T-helper 9 cell (primary cell): ENCODE measurements around the gene PLCH1.

Source experiments
- DNase-seq: peaks from one replicate; pipeline ENCODE4 v3.0.0-alpha.2; 2020

PLCH1 gene

DNA sequence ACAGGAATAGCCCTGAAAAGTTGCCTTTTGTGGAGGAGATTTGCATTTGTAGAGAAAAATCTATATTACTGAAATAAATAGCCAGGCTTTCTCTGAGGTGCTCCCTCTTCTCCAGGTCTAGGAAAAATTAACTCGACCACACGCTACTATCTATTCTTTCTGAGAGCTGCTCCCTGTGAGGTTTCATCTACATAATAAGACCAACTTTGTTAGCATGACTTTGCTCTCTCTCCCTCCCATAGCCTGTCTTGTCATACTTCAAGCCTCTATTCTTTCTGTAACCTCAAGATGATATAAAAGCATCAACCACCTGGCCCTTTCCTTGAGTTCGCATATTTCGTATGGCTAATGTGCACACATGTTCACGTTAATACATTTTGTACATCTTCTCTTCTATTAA is 375.6 kb downstream of the PLCH1 start:
- no peak for DNase-seq

DNA sequence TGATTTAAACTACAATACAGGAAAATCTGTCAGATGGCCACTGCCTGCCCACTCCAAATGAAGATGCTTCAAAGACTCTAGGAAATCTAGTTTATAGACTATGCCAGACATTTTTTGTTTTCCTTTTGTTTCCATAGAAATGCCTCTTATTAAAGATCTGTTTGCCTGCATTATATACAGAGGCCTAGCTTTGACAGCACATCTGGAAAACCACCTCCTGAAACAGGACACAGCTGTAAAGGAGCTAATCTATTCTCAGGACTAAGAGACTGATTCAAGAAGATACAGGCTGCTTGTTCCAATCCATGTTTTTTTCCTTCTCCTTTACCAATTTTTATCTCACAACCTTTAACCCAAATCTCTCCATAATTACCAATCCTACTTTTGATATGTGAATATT is 376.1 kb downstream of the PLCH1 start:
- no peak for DNase-seq

DNA sequence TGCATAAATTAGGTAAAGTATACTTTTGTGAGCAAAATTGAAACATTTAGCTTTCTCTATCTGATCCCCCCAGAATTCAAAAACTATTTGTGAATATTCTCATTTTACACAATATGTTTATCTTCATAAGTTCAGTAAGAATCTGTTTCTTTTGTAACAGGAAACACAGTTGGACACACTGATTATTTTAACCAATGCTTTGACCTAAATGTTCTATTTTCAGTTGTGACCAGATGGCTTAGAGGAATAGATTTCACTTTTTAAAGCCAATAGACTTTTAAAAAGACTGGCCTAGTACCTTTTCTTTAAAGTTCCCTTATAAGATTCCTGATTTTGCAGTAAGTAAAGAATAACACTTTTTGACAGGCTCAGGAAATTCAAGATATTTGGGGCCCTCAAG is 377.4 kb downstream of the PLCH1 start:
- DNase-seq: no peak

GRCh38 chr3:155365178-155365783 is 379.6 kb downstream of the PLCH1 start:
- DNase-seq: no peak

GRCh38 chr3:155364492-155364891 is 380.4 kb downstream of the PLCH1 start:
- no peak for DNase-seq

DNA sequence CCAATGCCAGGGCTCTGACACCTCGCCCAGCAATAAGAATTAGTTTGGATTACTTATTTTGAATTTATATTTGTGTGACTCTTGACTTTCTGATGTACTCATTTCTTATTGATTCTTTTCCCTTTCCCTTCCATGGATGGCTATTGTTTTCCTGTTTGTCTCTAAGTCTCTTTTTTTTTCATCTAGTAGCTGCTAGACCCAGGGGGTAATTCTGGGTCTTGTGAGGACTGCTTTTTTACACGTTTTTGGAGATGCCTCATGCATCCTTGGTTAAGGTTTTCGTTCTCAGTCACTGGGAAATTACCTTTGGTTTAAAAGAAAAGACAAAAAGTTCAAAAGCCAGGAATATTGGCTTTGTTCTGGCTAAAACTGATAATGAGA is 381.2 kb downstream of the PLCH1 start:
- DNase-seq: no peak

GRCh38 chr3:155362808-155363689 is 381.8 kb downstream of the PLCH1 start:
- DNase-seq: no peak

GRCh38 chr3:155360281-155360680 is 384.6 kb downstream of the PLCH1 start:
- no peak for DNase-seq

DNA sequence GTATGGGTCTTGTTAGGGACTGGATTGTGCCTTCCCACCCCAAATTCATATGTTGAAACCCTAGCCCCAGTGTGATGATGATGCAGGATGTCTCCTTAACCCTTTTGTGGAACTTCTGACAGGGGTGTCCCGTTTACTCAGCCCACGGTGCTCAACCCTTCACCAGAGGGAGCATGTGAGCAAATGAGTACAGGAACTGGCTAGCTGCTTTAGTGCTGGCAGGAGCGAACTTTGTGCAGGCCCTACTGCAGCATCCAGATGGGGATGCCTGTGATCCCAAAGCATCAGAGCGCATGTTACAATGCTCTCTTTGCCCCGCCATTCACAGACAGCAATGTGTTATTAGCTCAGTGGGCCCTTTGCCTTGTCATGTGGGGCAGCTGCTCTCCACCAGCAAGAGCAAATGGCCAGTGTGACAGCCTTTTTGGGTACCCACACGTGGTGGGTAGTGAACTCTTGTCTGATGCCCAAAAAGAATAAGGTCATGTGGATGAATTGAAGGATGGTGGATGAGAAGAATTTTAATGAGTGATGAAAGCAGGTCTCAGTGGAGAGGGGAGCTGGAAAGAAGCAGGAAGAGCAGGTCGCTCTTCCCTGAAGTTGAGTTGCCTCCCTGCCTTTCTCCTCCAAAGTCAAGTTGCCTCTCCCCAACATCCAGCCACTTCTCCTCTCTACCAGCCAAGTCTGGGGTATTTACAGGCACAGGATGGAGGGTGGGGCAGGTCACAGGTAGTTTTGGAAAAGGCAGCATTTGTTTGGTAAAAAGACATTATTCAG is 388.1 kb downstream of the PLCH1 start:
- no peak for DNase-seq

- no peak for DNase-seq
Observed at GRCh38 chr3:155354658-155355057, 390.2 kb downstream of the PLCH1 start.

- no peak for DNase-seq
Observed at GRCh38 chr3:155352900-155353490, 391.9 kb downstream of the PLCH1 start.

DNA sequence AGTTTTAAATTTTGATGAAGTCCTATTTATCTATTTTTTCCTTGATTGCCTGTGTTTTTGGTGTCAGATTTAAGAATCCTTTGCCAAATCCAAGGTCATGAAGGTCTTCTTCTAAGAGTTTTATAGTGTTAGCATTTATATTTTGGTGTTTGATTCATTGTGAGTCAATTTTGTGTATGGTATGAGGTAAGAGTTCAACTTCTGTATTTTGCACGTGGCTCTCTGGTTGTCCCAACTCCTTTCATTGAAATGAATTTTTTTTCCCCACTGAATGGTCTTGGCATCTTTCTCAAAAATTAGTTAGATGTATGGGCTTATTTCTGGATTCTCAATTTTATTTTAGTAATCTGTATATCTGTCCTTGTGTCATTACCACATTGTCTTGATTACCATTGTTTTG is 394.3 kb downstream of the PLCH1 start:
- DNase-seq: no peak

GRCh38 chr3:155347901-155348300 is 397.0 kb downstream of the PLCH1 start:
- no peak for DNase-seq

DNA sequence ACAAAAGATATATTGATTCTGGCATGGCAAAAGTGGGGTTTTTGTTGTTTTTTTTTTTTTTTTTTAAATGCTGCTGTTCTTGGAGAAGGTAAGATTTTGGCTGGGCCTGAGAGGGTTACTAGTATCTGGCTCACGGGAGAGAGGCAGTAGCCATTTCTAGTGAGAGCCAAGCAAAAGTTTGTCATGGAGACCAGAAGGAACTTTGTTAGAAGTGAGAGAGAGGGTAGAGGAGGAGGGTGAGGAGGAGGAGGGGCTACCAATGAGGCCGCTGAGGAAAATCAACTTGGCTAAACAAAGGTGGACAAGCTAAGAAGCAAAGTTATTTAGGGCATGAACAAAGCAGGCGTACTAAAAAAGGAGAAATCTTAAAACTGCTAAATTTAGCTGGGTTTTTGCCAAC is 402.5 kb downstream of the PLCH1 start:
- DNase-seq: no peak

- no peak for DNase-seq
Observed at GRCh38 chr3:155339052-155339451, 405.8 kb downstream of the PLCH1 start.

DNA sequence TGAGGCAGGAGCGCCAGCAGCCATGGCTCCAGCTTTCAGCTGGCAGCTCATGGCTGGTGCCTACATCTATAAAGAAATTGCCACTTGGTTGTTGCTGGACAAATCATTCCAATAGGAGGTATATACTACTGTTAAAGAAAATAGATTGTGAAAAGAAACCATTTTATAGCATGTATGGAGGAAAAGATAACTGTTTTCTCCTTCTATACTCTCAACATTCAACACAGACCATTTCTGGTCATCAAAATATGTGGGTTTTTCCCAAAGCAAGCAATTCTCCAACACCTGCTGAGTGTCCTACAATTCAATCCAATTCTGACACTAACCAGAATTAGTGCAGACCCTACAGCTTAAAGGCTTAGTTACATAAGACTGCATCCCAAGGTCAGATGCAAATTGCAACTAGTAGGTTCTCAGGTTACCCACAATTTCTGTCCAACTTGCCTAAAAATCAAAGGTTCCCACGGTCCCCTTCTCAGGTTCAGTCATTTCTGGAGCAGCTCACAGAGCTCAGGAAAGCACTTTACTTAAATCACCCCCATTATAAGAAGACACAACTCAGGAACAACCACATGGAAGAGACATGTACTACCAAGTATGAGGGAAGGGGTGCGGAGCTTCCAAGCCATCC is 409.0 kb downstream of the PLCH1 start:
- no peak for DNase-seq

DNA sequence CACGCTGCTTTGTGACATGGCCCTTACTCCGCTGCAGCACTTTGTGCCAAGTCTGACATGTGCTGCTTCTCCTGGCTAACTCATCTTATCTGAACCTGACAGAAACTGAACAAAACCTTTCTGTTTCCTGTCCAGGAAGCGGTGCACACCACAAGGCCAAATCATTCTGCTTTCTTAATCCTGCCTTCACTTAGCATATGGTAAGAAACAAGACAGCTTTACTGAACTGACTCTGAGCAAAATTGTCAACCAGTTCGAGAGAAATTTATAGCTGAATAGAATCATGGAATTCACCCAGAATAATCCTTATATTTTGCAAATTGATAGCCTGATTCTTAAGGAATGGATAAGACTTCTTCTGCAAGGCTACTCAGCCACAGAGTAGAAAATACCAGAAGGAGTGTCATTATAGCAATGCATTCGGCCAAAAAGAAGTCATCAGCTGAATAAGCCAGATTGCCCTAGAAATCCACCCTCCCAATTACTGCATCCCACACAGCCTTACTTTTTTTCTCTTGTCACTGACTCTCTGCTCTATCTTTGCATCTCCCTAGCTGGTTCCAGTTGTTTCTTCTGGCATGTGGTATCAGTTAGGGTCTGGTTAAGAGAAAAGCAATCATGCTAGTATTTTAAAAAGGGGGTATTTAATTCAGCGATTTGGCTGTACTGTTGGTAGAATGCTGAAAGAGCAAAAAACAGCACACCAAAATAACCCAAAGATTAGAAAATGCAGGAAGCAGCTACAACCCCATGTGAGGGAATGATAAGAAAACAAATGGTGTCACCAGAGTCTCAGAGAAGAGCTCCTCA is 409.8 kb downstream of the PLCH1 start:
- DNase-seq: no peak

DNA sequence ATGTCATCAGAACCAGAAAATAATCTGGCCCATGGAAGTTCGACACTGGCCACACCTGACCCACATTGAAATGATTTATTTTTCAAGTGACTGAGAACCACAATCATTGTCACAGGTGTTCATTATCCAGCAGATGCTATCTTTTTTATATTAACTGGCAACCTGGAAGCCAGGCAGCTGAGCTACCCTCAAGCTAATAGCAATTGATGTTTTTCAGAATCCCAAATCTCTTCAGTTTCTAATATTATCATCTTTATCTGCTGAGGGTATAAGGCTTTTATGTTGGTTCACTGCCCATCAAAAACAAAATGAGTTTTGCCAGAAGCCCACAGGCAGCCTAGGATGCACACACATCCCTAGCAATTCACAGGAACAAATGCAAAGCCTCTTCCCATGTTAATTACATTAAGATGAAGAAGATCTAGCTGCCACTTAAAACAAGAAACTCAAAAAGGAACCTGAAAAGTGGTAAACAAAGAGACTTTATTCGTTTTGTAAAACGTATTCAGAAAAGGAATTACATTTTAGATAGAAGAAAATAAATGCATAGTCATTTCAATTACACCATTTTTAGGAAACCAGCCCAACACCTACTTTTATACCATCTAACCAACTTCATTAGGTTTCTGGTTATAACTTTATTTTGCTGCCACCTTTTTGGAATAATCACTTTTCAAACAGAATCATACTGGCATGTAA is 410.5 kb downstream of the PLCH1 start:
- DNase-seq: no peak

GRCh38 chr3:155332716-155333115 is 412.2 kb downstream of the PLCH1 start:
- no peak for DNase-seq

GRCh38 chr3:155331078-155331477 is 413.8 kb downstream of the PLCH1 start:
- no peak for DNase-seq

- no peak for DNase-seq
Observed at GRCh38 chr3:155330370-155330769, 414.5 kb downstream of the PLCH1 start.
